ENCODE results near the gene NLGN3. TPM values are rescaled to one million over a fixed set of nuclear protein-coding genes. Genes with fewer than 3 reads are reported as not detected.

NLGN3 gene
- under 1 TPM in 2 of 3 donors, not detected in 1; 0.07 to 0.08 TPM for polyA plus RNA-seq

DNA sequence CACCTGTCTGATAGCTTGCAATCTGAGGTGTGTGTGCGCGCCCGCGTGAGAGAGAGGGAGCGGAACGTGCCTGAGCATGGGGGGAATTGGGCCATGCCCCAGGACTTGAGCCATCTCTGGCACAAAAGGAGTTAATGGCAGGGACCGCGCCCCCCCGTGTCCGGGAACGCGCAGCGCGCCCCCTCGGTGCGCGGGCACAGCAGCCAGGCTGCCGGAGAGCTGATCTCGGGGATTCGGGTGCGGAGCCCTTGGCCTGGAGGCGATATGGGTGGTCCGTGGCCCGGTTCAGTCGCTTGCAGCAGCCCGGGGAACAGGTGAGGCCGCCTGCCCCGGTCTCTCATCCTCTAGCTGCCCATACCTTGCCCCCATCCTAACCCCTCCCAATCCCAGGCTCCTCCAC lies at the start of gene NLGN3:
NLGN3 (plus strand) TSS at position 191 of the 400 bp plus-strand sequence. CDS start 2,909 bp downstream, outside the sequence.
- Mint-ChIP-seq H3K4me1 (peaks cover 12 to 16% of the 10 kb centered on the region in 2 donors), H3K9me3 (no peaks in the 10 kb centered on the region), H3K27ac (no peak within 1 kb of the TSS), H3K36me3 (peaks cover 0 to 6% (median 0%) of the 10 kb centered on the region in 3 donors), H3K4me3 (peak within 1 kb of the TSS; percentile 3 to 50 (median 42)), H3K27me3 (ENCODE audit: low read depth in 3 of 3) (peaks cover 0 to 14% (median 6%) of the 10 kb centered on the region in 3 donors)
- DNase-seq, result no peak

DNA sequence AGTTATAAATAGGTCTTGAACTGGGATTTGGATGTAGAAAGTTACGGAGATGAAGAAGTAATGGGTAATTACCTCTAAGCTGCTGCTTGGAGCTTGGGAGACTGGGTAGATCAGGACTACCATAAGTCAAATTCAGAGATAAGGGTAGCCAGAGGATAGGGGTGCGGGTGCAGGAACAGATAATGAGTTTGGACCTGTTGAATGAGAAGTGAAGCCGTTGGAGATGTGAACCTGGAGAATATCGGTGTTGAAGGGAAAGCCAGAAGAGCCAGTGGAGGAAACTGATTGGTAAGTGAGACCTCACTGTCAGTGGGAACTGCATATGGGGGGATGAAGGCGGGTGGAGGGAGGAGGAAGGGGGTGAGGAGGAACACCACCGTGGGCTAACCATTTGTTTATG lies 49.6 kb upstream of the NLGN3 start:
- peak overlapping the region; percentile 63 to 98 (median 92) for H3K4me3 Mint-ChIP-seq

DNA sequence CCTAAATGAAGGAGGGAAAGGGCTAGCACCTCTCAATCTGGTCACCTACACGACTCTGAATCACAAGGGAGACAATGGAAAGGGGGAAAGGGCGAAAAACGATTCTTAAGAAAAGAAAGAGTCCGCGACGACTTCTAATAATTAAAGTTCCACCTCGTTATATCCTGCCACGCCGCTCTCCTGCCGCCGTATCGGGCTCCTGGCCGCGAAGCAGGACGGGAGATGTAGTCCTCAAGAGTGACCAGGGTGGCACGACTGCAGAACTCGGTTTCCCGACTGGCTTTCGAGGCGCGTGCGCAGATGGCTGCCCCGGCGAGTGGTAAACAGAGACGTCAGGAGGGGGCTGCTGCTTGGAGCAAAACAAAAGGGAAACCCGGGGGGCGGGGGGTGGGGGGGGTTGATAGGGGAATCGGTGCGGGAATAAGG lies 49.1 kb upstream of the NLGN3 start, which contains the start of gene FOXO4:
FOXO4 (plus strand) TSS at position 297 of the 426 bp plus-strand sequence. CDS start 678 bp downstream, outside the sequence.
- peak within 1 kb of the TSS; percentile 92 to 98 (median 95) for H3K4me3 Mint-ChIP-seq
- no peaks in the 10 kb centered on the region for H3K36me3 Mint-ChIP-seq
- H3K27me3 Mint-ChIP-seq (ENCODE audit: low read depth in 3 of 3), result peaks cover 4 to 8% (median 8%) of the 10 kb centered on the region in 3 donors

More for the DNA sequence above, 49.6 kb upstream of the NLGN3 start:
- peaks cover 4 to 8% (median 5%) of the 10 kb centered on the region in 3 donors for H3K27me3 Mint-ChIP-seq (ENCODE audit: low read depth in 3 of 3)
- no peaks in the 10 kb centered on the region for H3K36me3 Mint-ChIP-seq
- no peaks in the 10 kb centered on the region for H3K9me3 Mint-ChIP-seq
- peaks cover 39 to 47% of the 10 kb centered on the region in 2 donors for H3K4me1 Mint-ChIP-seq
- peak overlapping the region in 5 of 6 donors; percentile 5 to 91 (median 32) for H3K27ac Mint-ChIP-seq
- DNase-seq, result no peak

DNA sequence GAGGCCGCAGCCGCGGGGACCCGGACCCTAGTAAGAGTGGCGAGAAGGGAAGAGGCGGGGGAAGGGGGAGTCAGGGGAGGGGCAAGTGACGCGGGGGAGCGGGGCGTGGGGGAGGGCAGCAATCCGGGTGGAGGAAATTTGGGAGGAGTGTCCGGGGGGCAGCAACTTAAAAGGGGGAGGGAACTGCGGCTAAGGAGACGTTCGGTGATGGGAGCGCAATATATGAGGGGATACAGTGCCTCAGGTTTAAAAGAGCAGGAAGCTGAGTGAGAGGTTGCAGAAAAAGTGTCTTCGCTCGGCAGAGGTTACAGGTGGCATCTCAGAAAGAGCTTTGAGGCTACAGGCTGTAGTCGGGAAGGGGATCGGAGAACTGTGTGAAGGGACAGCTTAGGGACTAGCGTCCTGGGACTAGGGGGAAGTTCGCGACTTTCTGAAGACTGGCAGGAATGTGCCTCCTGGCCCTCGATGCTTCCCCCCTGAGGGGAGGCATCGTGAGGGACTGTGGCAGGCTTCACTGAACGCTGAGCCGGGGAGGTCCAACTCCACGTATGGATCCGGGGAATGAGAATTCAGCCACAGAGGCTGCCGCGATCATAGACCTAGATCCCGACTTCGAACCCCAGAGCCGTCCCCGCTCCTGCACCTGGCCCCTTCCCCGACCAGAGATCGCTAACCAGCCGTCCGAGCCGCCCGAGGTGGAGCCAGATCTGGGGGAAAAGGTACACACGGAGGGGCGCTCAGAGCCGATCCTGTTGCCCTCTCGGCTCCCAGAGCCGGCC lies 48.5 kb upstream of the NLGN3 start:
- Mint-ChIP-seq H3K4me3 (peak overlapping the region; percentile 92 to 98 (median 95)), H3K27ac (peak overlapping the region; percentile 86 to 96 (median 94)), H3K9me3 (no peaks in the 10 kb centered on the region), H3K4me1 (peaks cover 47 to 56% of the 10 kb centered on the region in 2 donors), H3K36me3 (no peaks in the 10 kb centered on the region), H3K27me3 (ENCODE audit: low read depth in 3 of 3) (peaks cover 4 to 8% (median 8%) of the 10 kb centered on the region in 3 donors)
- DNase-seq, result no peak

More for the DNA sequence above, 49.1 kb upstream of the NLGN3 start, which contains the start of gene FOXO4:
- H3K27ac Mint-ChIP-seq, result peak within 1 kb of the TSS; percentile 86 to 96 (median 94)
- peaks cover 41 to 50% of the 10 kb centered on the region in 2 donors for H3K4me1 Mint-ChIP-seq
- DNase-seq, result peak; percentile 84 to 88 (median 86)
- no peaks in the 10 kb centered on the region for H3K9me3 Mint-ChIP-seq

DNA sequence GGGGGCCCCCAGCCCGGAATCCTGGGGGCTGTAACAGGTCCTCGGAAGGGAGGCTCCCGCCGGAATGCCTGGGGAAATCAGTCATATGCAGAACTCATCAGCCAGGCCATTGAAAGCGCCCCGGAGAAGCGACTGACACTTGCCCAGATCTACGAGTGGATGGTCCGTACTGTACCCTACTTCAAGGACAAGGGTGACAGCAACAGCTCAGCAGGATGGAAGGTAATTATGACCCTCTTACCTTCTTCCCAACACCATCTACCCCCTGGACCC lies 47.9 kb upstream of the NLGN3 start:
- Mint-ChIP-seq H3K4me3 (peak overlapping the region; percentile 92 to 98 (median 95)), H3K36me3 (no peaks in the 10 kb centered on the region), H3K27me3 (ENCODE audit: low read depth in 3 of 3) (peaks cover 4 to 10% (median 8%) of the 10 kb centered on the region in 3 donors), H3K4me1 (peaks cover 53 to 61% of the 10 kb centered on the region in 2 donors), H3K9me3 (no peaks in the 10 kb centered on the region), H3K27ac (peak overlapping the region in 4 of 6 donors; percentile 23 to 96 (median 88))
- DNase-seq, result no peak

DNA sequence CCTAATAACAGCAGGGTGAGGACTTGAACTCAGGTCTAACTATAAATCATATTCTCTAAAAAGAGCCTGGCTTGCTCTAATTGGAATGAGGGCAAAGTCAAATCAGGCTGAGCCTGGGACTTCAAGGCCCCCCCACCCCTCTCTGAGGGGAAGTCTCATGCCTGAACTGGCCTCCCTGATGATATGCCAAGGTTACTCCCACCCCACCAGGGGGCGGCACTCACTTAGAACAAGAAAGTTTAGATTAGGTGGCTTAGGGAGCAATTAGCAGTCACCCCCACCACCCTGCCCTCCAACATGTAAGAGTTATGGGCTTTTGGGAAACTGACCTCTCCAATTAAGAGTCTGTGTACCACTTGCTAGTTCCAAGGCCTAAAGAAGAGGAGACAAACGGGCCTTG lies 46.3 kb upstream of the NLGN3 start:
- Mint-ChIP-seq H3K36me3 (no peaks in the 10 kb centered on the region), H3K27ac (peak overlapping the region; percentile 53 to 91 (median 81)), H3K4me1 (peaks cover 66 to 77% of the 10 kb centered on the region in 2 donors), H3K27me3 (ENCODE audit: low read depth in 3 of 3) (peaks cover 10 to 12% (median 11%) of the 10 kb centered on the region in 3 donors), H3K4me3 (peak overlapping the region; percentile 31 to 77 (median 42)), H3K9me3 (no peaks in the 10 kb centered on the region)
- peak; percentile 75 to 81 (median 78) for DNase-seq

DNA sequence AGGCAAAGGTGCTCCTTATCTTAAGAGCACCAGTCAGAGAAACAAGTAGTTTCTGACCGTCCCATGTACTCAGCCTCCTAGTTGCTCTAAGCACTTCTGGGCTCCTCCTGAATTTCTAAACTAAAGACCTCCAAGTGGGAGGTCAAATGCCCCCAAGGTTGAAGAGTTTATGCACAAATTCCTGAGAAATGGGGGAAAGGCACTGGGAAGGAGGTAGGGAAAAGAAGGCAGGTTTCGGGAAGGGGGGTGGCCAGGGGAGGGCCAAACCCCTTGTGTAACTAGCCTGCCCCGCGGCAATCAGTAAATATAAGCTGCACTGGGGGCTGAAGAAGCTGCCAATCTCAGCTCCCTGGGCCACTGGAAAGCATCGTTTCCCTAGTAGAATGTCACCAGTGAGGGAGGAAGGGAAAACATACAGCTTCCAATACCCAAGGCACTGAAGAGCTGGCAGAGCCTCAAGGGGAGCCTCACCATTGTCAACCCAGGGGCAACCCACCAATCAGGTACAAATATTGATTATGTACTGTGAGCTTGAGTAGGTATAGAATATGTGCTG lies 45.6 kb upstream of the NLGN3 start:
- peaks cover 74 to 84% of the 10 kb centered on the region in 2 donors for H3K4me1 Mint-ChIP-seq

DNA sequence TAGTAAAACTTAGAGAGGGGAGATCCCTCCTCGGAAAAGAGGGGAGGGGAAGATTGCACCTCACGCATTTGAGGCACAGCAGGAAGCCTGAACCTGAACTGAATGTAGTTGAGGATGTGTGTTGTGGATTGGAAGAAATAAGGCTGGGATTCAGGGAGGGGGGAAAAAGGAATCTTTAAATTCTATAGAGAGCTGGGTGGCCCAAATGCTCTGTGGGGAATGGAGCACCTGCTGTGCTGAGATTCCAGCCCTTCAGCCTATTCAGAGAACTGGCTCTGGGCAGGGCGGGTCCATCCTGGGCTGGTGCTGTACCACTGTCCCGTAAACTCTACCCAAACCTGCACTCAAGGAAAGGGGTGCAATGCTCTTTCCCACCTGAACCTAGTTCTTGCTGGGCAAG lies 44.9 kb upstream of the NLGN3 start:
- peaks cover 81 to 91% of the 10 kb centered on the region in 2 donors for H3K4me1 Mint-ChIP-seq
- H3K4me3 Mint-ChIP-seq, result no peak overlapping the region
- no peaks in the 10 kb centered on the region for H3K9me3 Mint-ChIP-seq
- H3K27me3 Mint-ChIP-seq (ENCODE audit: low read depth in 3 of 3), result peaks cover 12 to 17% (median 16%) of the 10 kb centered on the region in 3 donors
- no peaks in the 10 kb centered on the region for H3K36me3 Mint-ChIP-seq
- H3K27ac Mint-ChIP-seq, result peak overlapping the region in 5 of 6 donors; percentile 62 to 90 (median 74)
- DNase-seq, result no peak

More for the DNA sequence above, 45.6 kb upstream of the NLGN3 start:
- Mint-ChIP-seq H3K27me3 (ENCODE audit: low read depth in 3 of 3) (peaks cover 12 to 14% (median 14%) of the 10 kb centered on the region in 3 donors), H3K27ac (peak overlapping the region; percentile 62 to 90 (median 73)), H3K4me3 (peak overlapping the region in 1 of 5 donors; percentile 73), H3K9me3 (no peaks in the 10 kb centered on the region), H3K36me3 (no peaks in the 10 kb centered on the region)
- DNase-seq, result no peak

DNA sequence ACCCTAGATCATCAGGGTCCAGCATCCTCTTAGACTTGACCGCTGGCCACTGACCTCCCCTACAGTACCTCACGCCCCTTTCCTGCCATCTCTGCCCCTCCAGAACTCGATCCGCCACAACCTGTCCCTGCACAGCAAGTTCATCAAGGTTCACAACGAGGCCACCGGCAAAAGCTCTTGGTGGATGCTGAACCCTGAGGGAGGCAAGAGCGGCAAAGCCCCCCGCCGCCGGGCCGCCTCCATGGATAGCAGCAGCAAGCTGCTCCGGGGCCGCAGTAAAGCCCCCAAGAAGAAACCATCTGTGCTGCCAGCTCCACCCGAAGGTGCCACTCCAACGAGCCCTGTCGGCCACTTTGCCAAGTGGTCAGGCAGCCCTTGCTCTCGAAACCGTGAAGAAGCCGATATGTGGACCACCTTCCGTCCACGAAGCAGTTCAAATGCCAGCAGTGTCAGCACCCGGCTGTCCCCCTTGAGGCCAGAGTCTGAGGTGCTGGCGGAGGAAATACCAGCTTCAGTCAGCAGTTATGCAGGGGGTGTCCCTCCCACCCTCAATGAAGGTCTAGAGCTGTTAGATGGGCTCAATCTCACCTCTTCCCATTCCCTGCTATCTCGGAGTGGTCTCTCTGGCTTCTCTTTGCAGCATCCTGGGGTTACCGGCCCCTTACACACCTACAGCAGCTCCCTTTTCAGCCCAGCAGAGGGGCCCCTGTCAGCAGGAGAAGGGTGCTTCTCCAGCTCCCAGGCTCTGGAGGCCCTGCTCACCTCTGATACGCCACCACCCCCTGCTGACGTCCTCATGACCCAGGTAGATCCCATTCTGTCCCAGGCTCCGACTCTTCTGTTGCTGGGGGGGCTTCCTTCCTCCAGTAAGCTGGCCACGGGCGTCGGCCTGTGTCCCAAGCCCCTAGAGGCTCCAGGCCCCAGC lies 43.8 kb upstream of the NLGN3 start:
- H3K4me1 Mint-ChIP-seq, result peaks cover 81 to 90% of the 10 kb centered on the region in 2 donors
- H3K27me3 Mint-ChIP-seq (ENCODE audit: low read depth in 3 of 3), result peaks cover 11 to 17% (median 17%) of the 10 kb centered on the region in 3 donors
- peaks cover 0 to 5% (median 0%) of the 10 kb centered on the region in 3 donors for H3K36me3 Mint-ChIP-seq
- H3K9me3 Mint-ChIP-seq, result no peaks in the 10 kb centered on the region
- no peak for DNase-seq
- peak overlapping the region in 2 of 5 donors; percentile 13 to 31 for H3K4me3 Mint-ChIP-seq
- H3K27ac Mint-ChIP-seq, result peak overlapping the region; percentile 81 to 98 (median 95)

DNA sequence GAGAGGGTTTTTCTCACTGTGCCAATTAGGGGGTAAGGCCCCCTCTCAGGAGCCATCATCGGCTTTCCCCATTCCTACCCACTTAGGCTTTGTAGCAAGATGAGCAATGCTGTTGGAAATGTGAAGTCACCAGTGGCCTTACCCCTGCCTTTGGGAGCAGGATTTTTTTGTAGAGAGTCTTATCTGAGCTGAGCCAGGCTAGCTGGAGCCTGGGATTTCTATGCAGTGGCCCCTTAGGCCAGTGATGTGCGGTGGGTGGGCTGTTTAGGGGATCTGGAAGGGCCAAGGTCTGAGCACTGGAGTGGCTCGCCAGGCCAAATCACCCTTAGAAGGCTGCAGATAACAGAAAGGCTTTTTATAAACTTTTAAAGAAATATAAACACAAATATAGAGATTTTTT lies 42.3 kb upstream of the NLGN3 start:
- Mint-ChIP-seq H3K36me3 (peaks cover 0 to 14% (median 6%) of the 10 kb centered on the region in 3 donors), H3K4me3 (peak overlapping the region in 3 of 5 donors; percentile 18 to 52 (median 50)), H3K27me3 (ENCODE audit: low read depth in 3 of 3) (peaks cover 14 to 17% (median 16%) of the 10 kb centered on the region in 3 donors), H3K4me1 (peaks cover 87 to 93% of the 10 kb centered on the region in 2 donors), H3K9me3 (no peaks in the 10 kb centered on the region), H3K27ac (peak overlapping the region; percentile 95 to 98 (median 96))
- DNase-seq, result no peak

DNA sequence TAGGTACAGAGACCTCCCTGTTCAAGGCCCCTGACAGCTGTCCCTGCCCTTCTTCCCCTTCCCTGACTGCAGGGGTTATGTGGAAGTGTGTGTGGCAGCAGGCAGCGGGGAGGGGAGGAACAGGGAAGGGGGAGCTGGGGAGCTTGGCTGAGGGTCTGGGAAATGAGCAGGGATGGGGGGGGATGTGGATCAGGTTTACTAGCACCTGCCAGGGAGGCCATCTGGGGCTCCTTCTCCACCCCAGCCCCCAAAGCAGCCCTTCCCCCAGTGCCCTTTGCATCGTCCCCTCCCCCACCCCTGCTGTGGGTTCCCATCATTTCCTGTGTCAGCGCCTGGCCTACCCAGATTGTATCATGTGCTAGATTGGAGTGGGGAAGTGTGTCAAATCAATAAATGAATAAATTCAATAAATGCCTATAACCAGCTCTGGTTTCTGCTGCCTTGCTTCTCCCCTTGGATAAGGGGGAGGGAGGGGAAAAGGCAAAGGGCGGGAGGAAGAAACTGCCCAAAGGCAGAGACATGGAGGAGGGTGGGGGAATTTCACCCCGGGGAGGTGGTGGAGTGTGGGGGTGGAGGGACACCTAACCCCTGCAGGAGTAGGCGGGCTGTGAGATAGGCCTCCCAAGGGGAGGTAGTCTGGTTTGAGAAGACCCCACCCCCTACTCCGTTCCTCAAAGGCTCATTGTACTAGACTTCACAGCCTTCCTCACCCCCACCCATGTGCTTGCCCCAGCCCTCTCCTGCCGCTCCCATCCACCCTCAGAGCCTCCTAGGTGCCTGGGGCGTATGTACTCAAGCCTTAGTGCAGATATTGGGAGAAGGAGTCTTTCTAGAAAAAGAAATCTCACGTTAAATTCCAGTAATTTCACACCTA lies 41.3 kb upstream of the NLGN3 start:
- peaks cover 0 to 19% (median 12%) of the 10 kb centered on the region in 3 donors for H3K36me3 Mint-ChIP-seq
- peaks cover 16 to 19% (median 16%) of the 10 kb centered on the region in 3 donors for H3K27me3 Mint-ChIP-seq (ENCODE audit: low read depth in 3 of 3)
- H3K27ac Mint-ChIP-seq, result peak overlapping the region; percentile 95 to 98 (median 96)

DNA sequence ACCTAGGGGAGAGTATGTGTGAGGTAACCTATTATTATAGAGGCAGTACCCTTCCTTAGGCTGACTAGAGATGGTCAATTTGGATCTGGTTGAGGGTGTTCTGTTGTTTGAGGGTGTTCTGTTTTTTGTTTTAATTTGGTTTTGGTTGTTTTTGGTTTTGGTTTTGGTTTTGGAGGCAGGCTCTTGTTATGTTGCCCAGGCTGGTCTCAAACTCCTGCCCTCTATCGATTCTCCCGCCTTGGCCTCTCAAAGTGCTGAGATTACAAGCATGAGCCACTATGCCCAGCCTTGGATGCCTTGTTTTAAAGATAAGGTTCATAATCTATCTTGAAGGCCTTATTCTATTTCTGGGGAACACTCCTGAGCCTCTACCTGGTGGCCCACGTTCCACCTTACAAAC lies 39.0 kb upstream of the NLGN3 start:
- H3K36me3 Mint-ChIP-seq, result peaks cover 5 to 22% (median 22%) of the 10 kb centered on the region in 3 donors
- peak overlapping the region; percentile 88 to 100 (median 96) for H3K27ac Mint-ChIP-seq
- H3K9me3 Mint-ChIP-seq, result no peaks in the 10 kb centered on the region
- peak overlapping the region; percentile 65 to 97 (median 72) for H3K4me3 Mint-ChIP-seq
- H3K27me3 Mint-ChIP-seq (ENCODE audit: low read depth in 3 of 3), result peaks cover 18 to 21% (median 20%) of the 10 kb centered on the region in 3 donors
- DNase-seq, result peak; percentile 46 to 48 (median 47)
- peaks cover 93 to 97% of the 10 kb centered on the region in 2 donors for H3K4me1 Mint-ChIP-seq

More for the DNA sequence above, 41.3 kb upstream of the NLGN3 start:
- peak; percentile 69 to 73 (median 73) for DNase-seq
- H3K4me1 Mint-ChIP-seq, result peaks cover 88 to 93% of the 10 kb centered on the region in 2 donors
- H3K9me3 Mint-ChIP-seq, result no peaks in the 10 kb centered on the region
- H3K4me3 Mint-ChIP-seq, result peak overlapping the region; percentile 81 to 91 (median 83)

All from immature natural killer cell (primary cell).